ENCODE measurements around the gene AAMP.

The AAMP gene

GRCh38 chr2:218257390-218257981, 12.5 kb downstream of the AAMP start:
- no peak overlapping the region for H3K4me3 ChIP-seq (ENCODE audit: low read depth, low read length)
- ChIA-PET POLR2A (no interaction called here), CTCF (interaction anchor here (0.6 to 7.8 kb wide), 14 partner anchors 9 to 1196 kb away, joined by 3 to 75 read pairs (median 5); partner anchors contain the start of genes AAMP, ARPC2 and PNKD)
- DNase-seq (ENCODE audit: low read depth, low spot score) = no peak
- peak; percentile 52 for TF ChIP-seq CTCF (IDR thresholded peaks at IDR 0.05; ENCODE audit: insufficient read depth, low read length, missing control alignments)

DNA sequence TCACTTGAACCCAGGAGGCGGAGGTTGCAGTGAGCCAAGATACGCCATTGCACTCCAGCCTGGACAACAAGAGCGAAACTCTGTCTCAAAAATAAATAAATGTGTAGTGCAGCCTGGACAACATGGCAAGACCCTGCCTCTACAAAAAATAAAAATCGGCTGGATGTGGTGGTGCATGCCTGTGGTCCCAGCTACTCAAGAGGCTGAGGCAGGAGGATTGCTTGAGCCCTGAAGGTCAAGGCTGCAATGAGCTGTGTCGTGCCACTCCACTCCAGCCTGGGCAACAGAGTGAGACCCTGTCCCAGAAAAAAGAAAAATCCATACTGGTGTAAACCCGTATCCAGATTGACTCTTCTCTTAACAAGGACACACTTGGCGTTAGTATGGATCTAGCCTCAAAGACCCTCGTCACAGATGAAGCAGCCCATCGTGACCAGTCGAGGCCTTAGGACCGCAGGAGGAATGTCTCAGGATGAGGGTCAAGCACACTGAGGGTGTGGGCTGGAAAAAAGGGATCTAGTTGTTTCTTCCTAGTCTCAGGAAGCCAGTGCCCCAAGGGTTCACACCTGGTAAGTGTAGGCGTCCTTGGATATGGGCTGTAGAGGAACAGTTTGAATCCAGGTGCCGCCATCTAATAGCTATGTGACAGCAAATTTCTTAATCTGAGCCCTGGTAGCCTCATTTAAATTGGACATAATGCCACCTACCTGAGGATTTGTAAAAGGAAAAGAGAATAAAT, 13.2 kb downstream of the AAMP start:
- ChIA-PET CTCF (interaction anchor here (0.6 to 7.8 kb wide), 14 partner anchors 8 to 69 kb away, joined by 3 to 75 read pairs (median 5); partner anchors contain the start of genes AAMP, ARPC2 and PNKD), POLR2A (no interaction called here)
- H3K4me3 ChIP-seq (ENCODE audit: low read depth, low read length) = no peak overlapping the region
- no peak for DNase-seq (ENCODE audit: low read depth, low spot score)
- TF ChIP-seq CTCF (IDR thresholded peaks at IDR 0.05; ENCODE audit: insufficient read depth, low read length, missing control alignments) = no peak

GRCh38 chr2:218255446-218255845, 14.5 kb downstream of the AAMP start:
- TF ChIP-seq CTCF (IDR thresholded peaks at IDR 0.05; ENCODE audit: insufficient read depth, low read length, missing control alignments) = no peak
- POLR2A ChIA-PET = interaction anchor here (1.2 kb wide), 1 partner anchor 15 kb away, joined by 5 read pairs; the partner anchor contains the start of genes AAMP and PNKD
- CTCF ChIA-PET = interaction anchor here (1.0 to 7.8 kb wide), 6 partner anchors 12 to 70 kb away, joined by 3 to 75 read pairs (median 6); partner anchors contain the start of genes AAMP and PNKD
- DNase-seq (ENCODE audit: low read depth, low spot score) = peak; percentile 14
- no peak overlapping the region for H3K4me3 ChIP-seq (ENCODE audit: low read depth, low read length)

GRCh38 chr2:218253232-218253625, 16.7 kb downstream of the AAMP start:
- no peak for DNase-seq (ENCODE audit: low read depth, low spot score)
- ChIA-PET POLR2A (interaction anchor here (0.7 kb wide), 1 partner anchor 124 kb away, joined by 3 read pairs; no protein-coding TSS in a partner anchor), CTCF (interaction anchor here (1.1 to 7.8 kb wide), 5 partner anchors 8 to 68 kb away, joined by 4 to 75 read pairs (median 6); partner anchors contain the start of gene GPBAR1)
- H3K4me3 ChIP-seq (ENCODE audit: low read depth, low read length) = no peak overlapping the region
- TF ChIP-seq CTCF (IDR thresholded peaks at IDR 0.05; ENCODE audit: insufficient read depth, low read length, missing control alignments) = no peak

GRCh38 chr2:218252509-218253231, 17.3 kb downstream of the AAMP start:
- no peak for TF ChIP-seq CTCF (IDR thresholded peaks at IDR 0.05; ENCODE audit: insufficient read depth, low read length, missing control alignments)
- no peak overlapping the region for H3K4me3 ChIP-seq (ENCODE audit: low read depth, low read length)
- DNase-seq (ENCODE audit: low read depth, low spot score) = no peak
- CTCF ChIA-PET = interaction anchor here (1.7 to 7.8 kb wide), 2 partner anchors 9 kb away, joined by 7 to 75 read pairs; partner anchors contain the start of gene GPBAR1
- POLR2A ChIA-PET = interaction anchor here (0.7 kb wide), 1 partner anchor 123 kb away, joined by 3 read pairs; no protein-coding TSS in a partner anchor

All from AG04449 (cell line).